PC-9 (cell line): ENCODE measurements around the gene RASAL3. TPM values are rescaled to one million over a fixed set of nuclear protein-coding genes. Genes with fewer than 3 reads are reported as not detected.
A peak's percentile ranks its signal among the peaks of the same experiment; 100 is the strongest.

Experiments
- BruUV-seq: library from RNA; stranded (reverse); fragments of 400-500 nt; replicated peaks from 2 replicates; lab custom pipeline; 2021; lab: Mats Ljungman, UMichigan
- CTCF ChIA-PET: fragments of 300-600 bp; sonication (Branson Sonifier 250); formaldehyde crosslinking; loops from one replicate; lab custom pipeline; 2022; ENCODE audit warnings: antibody characterized with exemption; lab: Charles Lee
- POLR2A ChIA-PET: fragments of 300-600 bp; sonication (Branson Sonifier 250); formaldehyde crosslinking; loops from one replicate; lab custom pipeline; 2022; ENCODE audit warnings: antibody characterized with exemption; ENCODE audit not compliant: unreplicated experiment; lab: Charles Lee
- DNase-seq, 2 experiments: peaks; one replicate each; pipeline versions ENCODE4 v3.0.0 to v3.0.0-alpha.2; 2015 to 2022; ENCODE audit warnings: mixed read lengths in 1 of 2
- H2AFZ ChIP-seq: fragments of 200-600 bp; sonication (generic); 2 replicates; pipeline ENCODE4 v1.8.1; 2017; ENCODE audit warnings: antibody characterized with exemption
- H3F3A ChIP-seq: fragments of 200-600 bp; sonication (generic); 2 replicates; pipeline ENCODE4 v1.8.1; 2017; ENCODE audit warnings: antibody characterized with exemption, mild to moderate bottlenecking, low read depth; ENCODE audit not compliant: insufficient read depth
- H3K27ac ChIP-seq: fragments of 200-600 bp; sonication (generic); 2 replicates; pipeline ENCODE4 v1.6.1; 2016; ENCODE audit warnings: mixed run types
- H3K27me3 ChIP-seq: fragments of 200-600 bp; sonication (generic); 2 replicates; pipeline ENCODE4 v1.6.1; 2016; ENCODE audit warnings: low read depth, mixed run types; ENCODE audit not compliant: insufficient read depth
- H3K36me3 ChIP-seq: fragments of 200-600 bp; sonication (generic); 2 replicates; pipeline ENCODE4 v1.6.1; 2016; ENCODE audit warnings: low read depth, mixed run types
- H3K4me1 ChIP-seq: fragments of 200-600 bp; sonication (generic); replicated peaks from 2 replicates; pipeline ENCODE4 v1.6.1; 2016; ENCODE audit warnings: mixed run types; ENCODE audit not compliant: insufficient read depth
- H3K4me2 ChIP-seq: fragments of 200-600 bp; sonication (generic); 2 replicates; pipeline ENCODE4 v1.6.1; 2017; ENCODE audit warnings: mixed run types
- H3K4me3 ChIP-seq: fragments of 200-600 bp; sonication (generic); 2 replicates; pipeline ENCODE4 v1.6.1; 2016; ENCODE audit warnings: mixed run types
- H3K79me2 ChIP-seq: fragments of 200-600 bp; sonication (generic); 2 replicates; pipeline ENCODE4 v1.6.1; 2017; ENCODE audit warnings: low read depth, mixed run types
- H3K9me2 ChIP-seq: fragments of 200-600 bp; sonication (generic); 2 replicates; pipeline ENCODE4 v1.8.1; 2017; ENCODE audit warnings: mild to moderate bottlenecking; ENCODE audit not compliant: insufficient read depth
- H3K9me3 ChIP-seq: fragments of 200-600 bp; sonication (generic); 2 replicates; pipeline ENCODE4 v1.8.1; 2016; ENCODE audit warnings: low read depth; ENCODE audit not compliant: insufficient read depth
- H4K20me1 ChIP-seq: fragments of 200-600 bp; sonication (generic); 2 replicates; pipeline ENCODE4 v1.8.1; 2017; ENCODE audit not compliant: insufficient read depth
- EZH2 ChIP-seq: fragments of 200-600 bp; sonication (generic); IDR thresholded peaks from 2 replicates; pipeline ENCODE4 v1.8.0; 2017; ENCODE audit warnings: antibody characterized with exemption, low read depth
- intact Hi-C: fragments of 100-400 bp; cut with micrococcal nuclease; formaldehyde crosslinking; loops from one replicate; pipeline ENCODE4 v1.10.0; 2022; ENCODE audit not compliant: unreplicated experiment
- total RNA-seq: library from RNA; stranded (reverse); gene quantifications from 2 replicates; pipeline ENCODE4 v1.2.3, GENCODE V29; 2021
- TF ChIP-seq, protein P1 (sequence below): fragments of 200-600 bp; sonication (generic); conservative IDR thresholded peaks from 2 replicates; pipeline ENCODE4 v1.6.1; 2017; ENCODE audit warnings: mixed run types, antibody characterized with exemption, mild to moderate bottlenecking, moderate library complexity

Gene RASAL3
- total RNA-seq, 1 experiment from 2014 or later = not detected

GRCh38 chr19:15428956-15429824, 35.2 kb downstream of the RASAL3 start:
- no peak overlapping the region for H2AFZ ChIP-seq
- H3K79me2 ChIP-seq = peaks cover 39% of the 10 kb centered on the region
- no peaks in the 10 kb centered on the region for H3K27me3 ChIP-seq
- intact Hi-C loops = no loop called here
- no peak overlapping the region for H3K4me2 ChIP-seq
- DNase-seq = no peak
- no peaks in the 10 kb centered on the region for H3K9me3 ChIP-seq
- POLR2A ChIA-PET = no interaction called here
- CTCF ChIA-PET = no interaction called here
- peaks cover 18% of the 10 kb centered on the region for H4K20me1 ChIP-seq
- no peak overlapping the region for H3K4me3 ChIP-seq
- TF ChIP-seq EZH2 = no peak
- TF ChIP-seq, protein P1, sequence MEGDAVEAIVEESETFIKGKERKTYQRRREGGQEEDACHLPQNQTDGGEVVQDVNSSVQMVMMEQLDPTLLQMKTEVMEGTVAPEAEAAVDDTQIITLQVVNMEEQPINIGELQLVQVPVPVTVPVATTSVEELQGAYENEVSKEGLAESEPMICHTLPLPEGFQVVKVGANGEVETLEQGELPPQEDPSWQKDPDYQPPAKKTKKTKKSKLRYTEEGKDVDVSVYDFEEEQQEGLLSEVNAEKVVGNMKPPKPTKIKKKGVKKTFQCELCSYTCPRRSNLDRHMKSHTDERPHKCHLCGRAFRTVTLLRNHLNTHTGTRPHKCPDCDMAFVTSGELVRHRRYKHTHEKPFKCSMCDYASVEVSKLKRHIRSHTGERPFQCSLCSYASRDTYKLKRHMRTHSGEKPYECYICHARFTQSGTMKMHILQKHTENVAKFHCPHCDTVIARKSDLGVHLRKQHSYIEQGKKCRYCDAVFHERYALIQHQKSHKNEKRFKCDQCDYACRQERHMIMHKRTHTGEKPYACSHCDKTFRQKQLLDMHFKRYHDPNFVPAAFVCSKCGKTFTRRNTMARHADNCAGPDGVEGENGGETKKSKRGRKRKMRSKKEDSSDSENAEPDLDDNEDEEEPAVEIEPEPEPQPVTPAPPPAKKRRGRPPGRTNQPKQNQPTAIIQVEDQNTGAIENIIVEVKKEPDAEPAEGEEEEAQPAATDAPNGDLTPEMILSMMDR = no peak
- no TSS peak for BruUV-seq
- peaks cover 8% of the 10 kb centered on the region; the same call in 1 of the 2 replicates for H3K36me3 ChIP-seq
- no peaks in the 10 kb centered on the region for H3K9me2 ChIP-seq
- peaks cover 12% of the 10 kb centered on the region for H3K4me1 ChIP-seq
- H3K27ac ChIP-seq = no peak overlapping the region
- H3F3A ChIP-seq = peaks cover 16% of the 10 kb centered on the region; the same call in 1 of the 2 replicates

- no peak overlapping the region for H3K4me3 ChIP-seq
- intact Hi-C loops = no loop called here
- BruUV-seq = no TSS peak
- peaks cover 12% of the 10 kb centered on the region for H3K4me1 ChIP-seq
- no peak overlapping the region for H2AFZ ChIP-seq
- peaks cover 11% of the 10 kb centered on the region; the same call in 1 of the 2 replicates for H3F3A ChIP-seq
- H3K27me3 ChIP-seq = no peaks in the 10 kb centered on the region
- TF ChIP-seq, protein P1 = no peak
- TF ChIP-seq EZH2 = no peak
- POLR2A ChIA-PET = no interaction called here
- no peak overlapping the region for H3K4me2 ChIP-seq
- no peak overlapping the region for H3K27ac ChIP-seq
- no peak for DNase-seq
- H4K20me1 ChIP-seq = peaks cover 18% of the 10 kb centered on the region
- no peaks in the 10 kb centered on the region for H3K9me2 ChIP-seq
- CTCF ChIA-PET = no interaction called here
- H3K36me3 ChIP-seq = peaks cover 17% of the 10 kb centered on the region; the same call in 1 of the 2 replicates
- peaks cover 39% of the 10 kb centered on the region for H3K79me2 ChIP-seq
- H3K9me3 ChIP-seq = no peaks in the 10 kb centered on the region
Observed at GRCh38 chr19:15427991-15428471, 36.3 kb downstream of the RASAL3 start.

DNA sequence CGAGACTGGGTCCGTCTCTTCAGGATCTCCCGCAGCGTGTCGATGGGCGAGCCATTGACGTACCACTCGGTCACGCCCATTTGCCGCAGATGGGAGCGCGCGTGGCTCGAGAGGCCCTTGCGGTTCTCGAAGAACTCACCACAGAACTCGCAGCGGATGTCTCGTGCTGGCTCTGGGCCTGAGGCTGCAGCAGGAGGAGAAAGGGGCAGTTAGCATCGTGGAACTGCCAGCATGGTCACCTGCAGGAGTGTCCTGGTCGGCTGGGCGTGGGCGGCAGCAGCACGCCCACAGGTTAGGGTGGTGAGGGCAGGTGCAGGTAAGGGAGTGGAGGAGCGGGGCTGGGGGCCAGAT, 37.0 kb downstream of the RASAL3 start:
- Histone ChIP-seq H3K4me2 (no peak overlapping the region), H3K79me2 (peaks cover 39% of the 10 kb centered on the region), H3K4me3 (no peak overlapping the region), H3K27me3 (no peaks in the 10 kb centered on the region), H3K4me1 (peaks cover 12% of the 10 kb centered on the region), H4K20me1 (peaks cover 18% of the 10 kb centered on the region), H3K9me2 (no peaks in the 10 kb centered on the region), H2AFZ (no peak overlapping the region), H3K36me3 (peaks cover 17% of the 10 kb centered on the region; the same call in 1 of the 2 replicates), H3K27ac (no peak overlapping the region), H3F3A (peaks cover 8% of the 10 kb centered on the region; the same call in 1 of the 2 replicates), H3K9me3 (no peaks in the 10 kb centered on the region)
- no peak for TF ChIP-seq EZH2
- TF ChIP-seq, protein P1 = no peak
- CTCF ChIA-PET = no interaction called here
- peak in 1 of 2 experiments; percentile 11 for DNase-seq
- BruUV-seq = no TSS peak
- POLR2A ChIA-PET = no interaction called here
- intact Hi-C loops = no loop called here
